ENCODE data around the gene BRF1.

GRCh38 chr14:105348945-105349699 is 48.3 kb upstream of the BRF1 start:
- TF ChIP-seq CTCF (IDR thresholded peaks at IDR 0.05; ENCODE audit: poor library complexity) (no peak), EZH2 (IDR thresholded peaks at IDR 0.05; ENCODE audit: borderline replicate concordance) (no peak)

Data from hepatocyte (in vitro differentiated cells).